GM11168 (cell line): Measurements from ENCODE around the gene FRS2.

ENCODE experiments used
- in situ Hi-C: fragments of 300-500 bp; cut with MboI; formaldehyde crosslinking; loops from one replicate; pipeline ENCODE4 v1.12.0; 2022; ENCODE audit warnings: low sequenced_read_pairs; ENCODE audit not compliant: unreplicated experiment

The FRS2 gene

DNA sequence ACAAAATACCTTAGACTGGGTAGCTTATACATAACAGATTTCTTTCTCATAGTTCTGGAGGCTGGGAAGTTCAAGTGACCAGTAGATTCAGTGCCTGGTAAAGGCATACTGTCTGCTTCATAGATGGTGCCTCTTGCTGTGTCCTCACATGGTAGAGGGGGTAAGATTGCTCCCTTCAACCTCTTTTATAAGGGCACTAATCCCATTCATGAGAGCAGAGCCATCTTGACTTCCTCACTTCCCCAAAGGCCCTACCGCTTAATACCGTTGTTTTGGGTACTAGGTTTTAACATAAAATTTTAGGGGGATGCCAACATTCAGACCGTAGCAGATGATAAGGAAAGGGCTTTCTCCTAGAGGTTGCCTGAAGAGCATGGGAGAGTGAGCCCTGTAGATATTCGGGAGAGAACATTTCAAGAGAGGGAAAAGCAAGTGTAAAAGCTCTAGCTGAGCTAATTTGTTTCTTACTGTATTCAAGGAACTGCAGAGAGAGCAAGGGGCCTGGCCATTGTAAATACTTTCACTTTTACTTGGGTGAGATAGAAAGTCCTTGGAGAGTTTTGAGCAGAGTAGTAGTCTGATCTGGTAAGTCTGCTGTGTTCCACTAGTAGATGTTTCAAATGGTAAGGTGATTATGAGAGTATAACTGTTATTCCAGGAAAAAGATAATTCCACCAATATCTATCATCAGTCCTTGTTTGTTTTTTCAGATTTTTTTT, 27.3 kb downstream of the FRS2 start:
- in situ Hi-C loops = no loop called here

DNA sequence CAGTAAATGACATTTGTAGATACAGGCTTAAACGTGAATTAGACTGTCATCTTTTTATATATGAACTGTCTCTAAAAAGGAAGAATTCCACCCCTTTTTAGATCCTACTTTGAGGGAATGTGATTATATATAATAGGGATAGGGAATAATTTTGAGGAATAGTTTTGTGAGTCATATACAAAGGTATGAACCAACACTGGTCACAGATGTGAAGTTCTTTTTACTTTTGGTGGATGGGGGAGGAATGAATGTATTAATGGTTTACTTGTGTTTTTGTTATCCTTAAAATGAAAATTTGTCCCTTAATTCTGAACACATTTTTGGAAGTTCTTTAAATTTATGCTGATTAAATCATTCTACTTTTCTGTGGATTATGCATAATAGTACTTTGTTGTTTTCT, 30.4 kb downstream of the FRS2 start:
- in situ Hi-C loops = no loop called here

DNA sequence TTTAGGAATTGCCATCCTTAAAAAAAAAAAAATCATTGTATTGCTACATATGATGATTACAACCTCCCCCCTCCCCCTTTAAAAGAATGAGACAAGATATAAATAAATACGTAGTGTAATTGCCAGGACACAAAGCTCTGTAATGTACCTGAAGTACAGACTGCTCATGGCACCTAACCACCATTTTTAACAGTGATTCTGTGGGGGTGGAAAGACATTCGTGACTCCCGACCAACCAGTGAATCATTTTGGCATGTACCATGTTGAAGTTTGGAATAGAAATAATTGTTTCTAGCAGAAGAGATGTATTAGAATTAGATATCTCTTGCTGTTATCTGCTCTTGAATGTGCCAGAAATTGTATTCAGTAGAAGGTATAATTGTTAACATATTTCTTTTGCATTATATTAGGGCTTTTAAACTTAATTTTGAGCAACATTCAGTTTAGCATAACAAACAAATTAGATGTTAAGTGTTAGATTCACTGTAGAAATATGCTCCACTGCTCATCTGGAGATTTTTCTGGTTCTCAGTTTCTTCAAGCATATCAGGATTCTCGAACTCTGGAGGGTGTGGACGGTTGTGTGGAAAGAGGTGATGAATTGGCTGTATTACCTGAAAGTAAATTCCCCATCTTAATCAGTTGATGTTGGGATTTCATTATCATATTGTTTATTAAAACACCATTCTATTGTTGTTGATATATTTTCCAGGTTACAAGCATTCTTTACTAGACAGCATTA, 31.1 kb downstream of the FRS2 start:
- in situ Hi-C loops = no loop called here

DNA sequence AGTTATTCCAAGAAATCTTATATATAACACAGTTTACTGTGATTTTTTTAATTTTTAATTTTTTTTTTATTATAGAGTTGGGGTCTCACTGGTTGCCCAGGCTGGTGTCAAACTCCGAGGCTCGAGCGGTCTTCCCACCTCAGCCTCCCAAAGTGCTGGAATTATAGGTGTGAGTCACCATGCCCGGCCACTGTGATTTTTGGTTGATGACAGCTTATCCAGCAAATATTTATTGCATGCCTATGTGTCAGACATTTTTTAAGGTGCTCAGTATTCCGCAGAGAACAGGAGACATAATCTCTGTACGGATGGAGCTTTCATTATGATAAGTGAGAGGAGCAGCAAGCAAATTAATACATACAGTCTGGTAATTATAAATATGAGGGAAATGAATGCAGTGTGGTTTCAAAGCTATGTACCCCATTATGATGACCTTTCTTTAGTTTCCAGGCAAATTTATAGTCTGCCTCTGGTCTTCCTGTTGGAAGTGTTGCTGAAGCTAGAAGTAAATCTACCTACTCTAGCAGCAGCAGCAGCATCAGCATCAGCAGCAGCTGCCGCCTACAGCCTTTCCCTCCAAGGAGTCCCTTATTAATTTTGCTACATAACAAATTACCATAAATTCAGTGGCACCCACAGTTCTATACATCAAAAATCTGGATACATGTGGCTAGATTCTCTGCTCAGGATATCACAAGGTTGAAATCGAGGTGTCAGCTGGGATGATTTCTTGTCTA, 32.3 kb downstream of the FRS2 start:
- in situ Hi-C loops = no loop called here

DNA sequence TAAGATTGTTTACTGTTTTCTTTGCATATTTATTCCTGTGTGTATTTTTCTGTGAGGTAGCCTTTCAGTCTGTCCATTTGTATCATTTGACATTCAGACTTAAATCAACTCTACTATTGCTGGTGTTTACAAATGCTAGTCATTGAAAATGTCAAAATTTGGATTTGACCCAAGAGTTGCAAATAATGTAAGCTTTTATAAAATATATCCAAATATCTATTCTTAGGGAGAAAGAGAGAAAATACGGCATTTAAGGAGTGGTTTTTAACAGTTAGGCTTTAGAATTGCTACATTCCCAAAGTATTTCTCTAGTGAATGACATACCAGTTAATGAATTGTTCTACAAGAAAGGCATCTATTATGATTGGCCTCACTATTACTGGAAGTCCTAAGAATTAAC, 37.9 kb downstream of the FRS2 start:
- in situ Hi-C loops = no loop called here

DNA sequence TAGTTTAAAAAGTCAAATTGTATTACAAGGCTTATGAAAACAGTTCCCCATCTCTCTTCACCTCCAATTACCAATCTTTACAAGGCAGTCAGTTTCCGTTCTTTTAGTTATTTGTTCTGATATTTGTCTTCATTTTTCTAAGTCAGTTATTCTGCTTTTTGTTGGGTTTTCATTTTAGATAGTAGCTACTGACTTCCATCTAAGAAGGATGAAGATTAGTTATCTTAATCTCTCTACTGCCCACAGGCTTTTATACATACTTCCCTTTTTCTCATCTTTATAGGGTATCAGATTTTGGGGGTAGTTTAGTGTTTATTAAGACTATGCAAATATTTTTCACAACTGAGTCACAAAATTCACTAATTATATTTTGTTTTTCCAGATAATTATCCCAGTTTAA, 38.4 kb downstream of the FRS2 start:
- in situ Hi-C loops = no loop called here

DNA sequence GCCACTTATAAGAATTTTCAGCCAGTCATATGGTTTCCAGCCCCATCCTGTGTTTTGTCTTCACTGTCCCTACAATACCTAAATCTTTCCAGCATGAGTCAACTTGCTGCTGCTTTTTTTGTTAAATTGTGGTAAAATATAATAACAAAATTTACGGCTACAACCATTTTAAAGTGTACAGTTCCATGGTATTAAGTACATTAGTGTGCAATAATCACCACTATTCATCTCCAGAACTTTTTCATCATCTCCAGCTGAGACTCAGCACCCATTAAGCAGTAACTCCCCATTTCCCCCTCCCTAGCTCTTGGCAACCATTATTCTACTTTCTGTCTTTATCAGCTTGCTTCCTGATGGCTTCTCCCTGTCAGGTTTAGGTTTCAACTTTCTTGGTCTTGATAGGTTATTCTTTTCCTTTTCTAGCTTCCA, 39.1 kb downstream of the FRS2 start:
- in situ Hi-C loops = no loop called here

DNA sequence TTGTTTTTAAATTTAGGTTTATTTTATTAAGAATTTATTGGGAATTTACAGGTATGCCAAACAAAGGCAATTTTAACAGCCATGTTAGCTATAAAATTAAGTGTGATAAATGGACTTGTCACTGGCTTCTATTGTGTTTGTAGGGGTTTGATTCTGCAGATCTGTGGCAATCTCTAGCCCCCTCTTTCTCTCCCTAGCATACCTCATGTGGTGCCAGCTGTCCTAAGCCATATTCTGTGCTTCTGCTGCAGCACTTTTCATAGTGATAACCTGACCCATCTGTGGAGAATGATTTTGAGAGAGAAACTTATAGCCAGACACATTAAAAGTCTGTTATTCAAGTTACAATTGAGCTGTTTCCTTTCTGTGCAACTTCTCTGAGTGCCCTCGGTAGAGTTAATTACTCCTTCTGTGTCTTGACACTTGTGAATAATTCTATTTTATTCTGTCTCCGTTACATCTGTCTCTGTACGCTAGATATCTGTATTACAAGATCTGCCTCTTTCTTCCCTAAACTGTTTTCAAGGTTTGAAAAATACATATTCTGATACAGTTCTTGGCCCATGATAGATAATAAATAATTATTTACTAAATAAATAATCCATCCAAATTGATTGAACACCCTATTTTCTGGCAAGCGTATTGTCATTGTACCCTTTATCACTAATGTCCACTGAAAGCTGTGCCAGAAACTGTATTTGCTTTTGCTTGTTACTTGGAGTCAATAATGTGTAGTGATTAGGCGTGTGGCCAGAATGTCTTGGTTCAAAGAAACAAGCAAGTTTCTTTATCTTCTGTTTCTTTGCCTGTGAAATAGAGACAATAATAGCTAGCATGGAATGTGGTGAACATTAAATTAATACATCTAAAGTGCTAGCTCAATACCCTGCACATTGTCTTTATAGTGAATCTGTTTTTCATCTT, 40.0 kb downstream of the FRS2 start:
- in situ Hi-C loops = no loop called here

DNA sequence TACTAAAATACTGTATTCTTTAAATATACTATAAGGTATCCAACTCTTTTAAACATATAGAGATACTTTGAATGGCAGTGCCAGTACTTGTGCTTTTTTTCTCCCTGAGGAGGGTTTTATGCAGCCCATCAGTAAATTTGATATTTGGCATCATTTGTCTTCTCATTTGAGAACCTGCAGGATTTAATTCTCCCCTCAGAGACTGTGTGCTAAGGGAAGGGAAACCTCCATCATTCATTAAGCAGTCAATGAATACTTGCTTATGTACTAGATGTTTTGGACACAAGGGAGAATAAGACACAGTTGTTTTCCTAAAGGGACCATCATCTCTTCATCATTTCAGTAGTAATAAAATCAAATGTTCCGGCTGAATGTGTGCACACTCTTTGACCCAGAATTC, 40.8 kb downstream of the FRS2 start:
- in situ Hi-C loops = no loop called here

DNA sequence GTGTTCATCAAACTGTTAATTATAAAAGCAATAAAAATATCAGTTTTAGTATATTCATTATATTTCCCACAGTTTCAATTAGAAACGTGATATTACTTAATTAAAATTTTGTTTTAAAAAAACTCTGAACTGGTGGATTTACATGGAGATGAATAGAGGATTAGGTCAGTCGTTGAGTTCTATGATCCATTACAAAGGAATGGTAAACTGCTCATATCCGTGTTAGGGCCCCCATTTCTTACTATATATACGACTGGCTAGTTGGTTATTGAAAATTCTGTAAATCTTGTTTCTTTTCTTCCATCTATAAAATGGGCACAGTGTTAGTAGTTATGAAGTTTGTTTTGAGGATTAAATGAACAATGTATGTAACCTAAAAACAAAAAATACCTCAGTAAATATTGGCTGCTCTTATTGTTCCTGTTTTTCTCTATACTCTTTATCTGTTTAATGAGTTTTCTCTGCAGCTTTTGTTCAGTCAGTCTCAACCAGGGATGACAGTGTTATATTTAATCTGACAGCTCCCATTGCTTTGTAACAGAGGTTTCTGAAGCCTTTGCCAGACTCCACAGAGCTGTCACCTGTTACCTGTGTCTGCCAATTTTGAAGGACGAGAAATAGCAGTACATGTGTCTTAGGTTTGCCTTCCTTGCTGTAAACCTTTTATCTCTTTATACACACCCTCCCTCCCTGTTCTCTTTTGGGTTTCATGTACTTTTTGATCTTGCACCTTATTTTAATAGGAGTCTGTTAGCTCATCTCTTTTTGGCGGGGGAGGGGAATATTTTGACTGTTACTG, 41.5 kb downstream of the FRS2 start:
- in situ Hi-C loops = no loop called here

DNA sequence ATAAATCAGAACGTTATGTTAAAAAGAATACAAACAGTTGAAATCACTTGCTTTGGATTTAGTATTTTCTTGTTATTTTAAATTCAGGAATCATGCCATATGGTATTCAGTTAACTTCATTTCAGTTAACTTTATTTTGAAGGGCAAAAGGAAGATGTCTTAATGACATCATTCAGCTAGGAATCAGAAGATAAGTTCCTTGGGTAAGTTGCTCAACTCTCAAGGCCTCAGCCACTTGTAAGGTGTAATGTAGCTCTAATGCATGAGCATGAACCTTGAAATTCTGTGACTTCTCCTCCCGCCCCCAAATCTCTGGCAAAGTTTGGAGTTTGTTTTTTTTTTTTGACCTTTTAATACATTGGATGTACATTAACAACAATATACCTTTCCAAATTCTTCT, 42.6 kb downstream of the FRS2 start:
- in situ Hi-C loops = no loop called here

DNA sequence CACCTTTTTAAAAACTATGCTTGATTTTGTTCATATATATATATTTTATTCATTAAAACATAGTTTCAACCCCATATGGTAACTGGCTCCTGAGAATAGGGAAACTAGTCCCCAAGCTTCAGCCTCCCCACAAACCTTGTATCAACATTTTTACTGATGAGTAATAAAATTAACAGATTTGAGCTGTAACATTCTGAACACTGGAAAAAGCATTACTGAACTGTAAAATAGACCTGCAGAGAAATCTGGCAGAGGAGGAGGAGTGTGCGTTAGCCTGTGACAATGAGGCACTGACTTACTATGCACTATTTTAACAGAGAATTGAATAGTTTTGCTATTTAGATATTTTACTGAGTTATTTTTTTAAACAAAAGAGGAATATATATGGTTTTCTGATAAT, 43.1 kb downstream of the FRS2 start:
- in situ Hi-C loops = no loop called here

DNA sequence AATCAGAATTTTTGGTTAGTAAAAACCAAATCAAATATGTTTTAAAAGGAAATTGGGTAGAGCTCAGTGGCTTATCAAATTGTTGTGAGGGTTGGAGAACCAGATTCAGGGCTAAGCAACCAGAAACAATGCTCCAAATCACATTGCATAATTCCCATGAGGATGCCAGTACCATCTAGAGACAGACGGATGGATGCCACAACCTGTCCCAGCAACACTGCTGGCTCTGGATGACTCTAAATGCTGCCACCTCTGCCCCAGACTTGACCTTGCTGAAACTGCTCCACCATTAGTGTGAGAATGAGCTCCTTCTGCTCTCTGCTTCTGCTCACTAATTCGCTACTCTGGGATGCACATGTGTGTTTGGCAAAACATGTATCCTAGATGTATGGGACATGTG, 43.9 kb downstream of the FRS2 start:
- in situ Hi-C loops = no loop called here

DNA sequence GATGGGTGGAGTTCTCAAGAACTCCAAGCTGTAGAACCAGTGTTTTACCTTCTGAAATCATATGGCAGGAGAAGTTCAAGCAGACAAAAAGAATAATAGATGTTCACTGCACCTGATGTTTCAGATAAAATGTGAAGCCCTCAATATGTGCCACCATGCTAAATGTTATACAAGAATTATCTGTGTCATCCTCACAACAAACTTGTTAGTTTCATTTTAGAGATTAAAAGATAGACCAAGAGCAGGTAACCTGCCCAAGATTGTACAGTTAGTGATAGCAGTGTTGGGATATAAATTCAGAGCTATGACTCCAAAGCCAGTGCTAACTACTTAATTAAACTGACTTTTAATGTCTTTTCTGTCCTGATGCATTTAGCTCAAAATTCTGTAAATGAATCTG, 44.7 kb downstream of the FRS2 start:
- in situ Hi-C loops = no loop called here

DNA sequence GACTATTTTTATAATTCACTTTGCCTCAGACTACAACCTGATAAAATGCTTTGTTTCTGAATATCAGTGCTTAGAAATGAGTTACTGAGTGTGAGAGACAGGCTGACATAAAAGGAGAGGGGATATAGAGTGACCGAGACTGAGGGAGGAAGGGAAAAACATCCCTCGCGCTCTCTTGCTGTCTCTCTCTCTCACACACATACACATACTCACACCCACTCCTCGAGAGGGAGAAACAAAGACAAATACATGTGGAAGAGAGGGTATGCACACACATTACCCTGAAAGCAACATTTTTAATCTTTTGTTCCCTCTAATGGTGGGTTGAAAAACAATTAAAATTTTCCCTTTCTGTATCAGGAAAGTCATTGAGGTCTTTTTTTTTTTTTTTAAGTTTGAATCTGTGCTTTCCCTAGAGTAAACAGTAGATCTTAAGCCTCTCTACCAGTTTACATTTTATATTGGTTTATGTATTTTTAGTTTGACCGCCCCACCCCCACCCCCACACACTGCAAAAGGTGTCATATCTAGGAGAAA, 45.3 kb downstream of the FRS2 start:
- in situ Hi-C loops = no loop called here

DNA sequence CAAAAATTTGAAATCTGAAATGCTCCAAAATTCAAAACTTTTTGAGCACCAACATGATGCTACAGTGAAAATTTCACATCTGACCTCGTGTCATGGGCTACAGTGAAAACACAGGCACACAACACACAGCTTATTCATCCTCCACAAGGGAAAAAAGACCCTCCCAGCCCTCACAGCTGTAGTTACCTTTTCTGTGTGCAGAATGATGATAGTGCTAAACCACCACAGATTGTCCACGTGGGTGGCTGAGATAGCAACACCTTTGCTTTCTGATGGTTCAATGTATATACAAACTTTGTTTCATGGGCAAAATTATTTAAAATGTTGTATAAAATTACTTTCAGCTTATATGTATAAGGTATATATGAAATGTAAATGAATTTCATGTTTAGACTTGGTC, 46.8 kb downstream of the FRS2 start:
- in situ Hi-C loops = no loop called here

DNA sequence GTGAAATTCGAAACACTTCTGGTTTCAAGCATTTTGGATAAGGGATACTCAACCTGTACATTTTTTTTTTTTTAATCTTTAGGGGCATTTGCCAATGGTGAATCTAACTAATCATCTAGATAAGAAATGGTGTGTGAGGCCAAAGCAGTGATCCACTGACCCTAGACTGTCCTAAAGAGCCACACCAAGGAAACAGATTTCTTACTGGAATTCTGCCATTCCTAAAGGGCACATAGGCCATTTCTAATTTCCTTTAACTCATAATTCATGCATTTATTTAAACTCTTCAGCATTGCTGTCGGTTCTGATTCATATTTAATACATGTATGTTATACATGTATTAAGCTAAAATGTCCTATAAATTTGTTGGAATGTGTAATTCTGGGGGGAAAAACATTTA, 47.2 kb downstream of the FRS2 start:
- in situ Hi-C loops = no loop called here

DNA sequence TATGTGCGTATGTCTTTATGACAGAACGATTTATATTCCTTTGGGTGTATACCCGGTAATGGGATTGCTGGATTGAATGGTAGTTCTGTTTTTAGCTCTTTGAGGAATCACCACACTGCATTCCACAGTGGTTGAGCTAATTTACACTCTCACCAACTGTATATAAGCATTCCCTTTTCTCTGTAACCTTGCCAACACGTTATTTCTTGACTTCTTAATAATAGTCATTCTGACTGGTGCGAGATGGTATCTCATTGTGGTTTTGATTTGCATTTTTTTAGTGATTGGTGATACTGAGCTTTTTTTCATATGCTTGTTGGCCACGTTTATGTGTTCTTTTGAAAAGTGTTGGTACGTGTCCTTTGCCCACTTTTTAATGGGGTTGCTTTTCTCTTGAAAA, 49.7 kb downstream of the FRS2 start:
- in situ Hi-C loops = no loop called here
